Stomach smooth muscle (tissue), 2 donors: ENCODE measurements around the gene DIAPH3.

Source experiments
- H3K27ac ChIP-seq: one replicate; pipeline ENCODE4 v1.7.0; 2013; ENCODE audit warnings: mild to moderate bottlenecking, low read length, inconsistent platforms
- H3K27me3 ChIP-seq, 2 donors: one replicate each; pipeline ENCODE4 v1.7.0; 2013; ENCODE audit warnings: low read length in 2 of 2; ENCODE audit not compliant: insufficient read depth in 2 of 2, control insufficient read depth in 1 of 2
- H3K36me3 ChIP-seq, 2 donors: one replicate each; pipeline ENCODE4 v1.7.0; 2013; ENCODE audit warnings: low read length in 2 of 2; ENCODE audit not compliant: control insufficient read depth in 2 of 2, insufficient read depth in 2 of 2
- H3K4me1 ChIP-seq: one replicate; pipeline ENCODE4 v1.7.0; 2013; ENCODE audit warnings: low read length; ENCODE audit not compliant: control insufficient read depth, insufficient read depth
- H3K4me3 ChIP-seq, 2 donors: one replicate each; pipeline ENCODE4 v1.7.0; 2013; ENCODE audit warnings: low read length in 2 of 2
- H3K9ac ChIP-seq, 2 donors: one replicate each; pipeline ENCODE4 v1.7.0; 2013; ENCODE audit warnings: low read length in 2 of 2, mild to moderate bottlenecking in 1 of 2
- H3K9me3 ChIP-seq, 2 donors: one replicate each; pipeline ENCODE4 v1.7.0; 2013; ENCODE audit warnings: low read length in 2 of 2; ENCODE audit not compliant: control insufficient read depth in 2 of 2
- donor health status: healthy.
- donor health status: Pancreatic carcinoma.

DIAPH3 gene

DNA sequence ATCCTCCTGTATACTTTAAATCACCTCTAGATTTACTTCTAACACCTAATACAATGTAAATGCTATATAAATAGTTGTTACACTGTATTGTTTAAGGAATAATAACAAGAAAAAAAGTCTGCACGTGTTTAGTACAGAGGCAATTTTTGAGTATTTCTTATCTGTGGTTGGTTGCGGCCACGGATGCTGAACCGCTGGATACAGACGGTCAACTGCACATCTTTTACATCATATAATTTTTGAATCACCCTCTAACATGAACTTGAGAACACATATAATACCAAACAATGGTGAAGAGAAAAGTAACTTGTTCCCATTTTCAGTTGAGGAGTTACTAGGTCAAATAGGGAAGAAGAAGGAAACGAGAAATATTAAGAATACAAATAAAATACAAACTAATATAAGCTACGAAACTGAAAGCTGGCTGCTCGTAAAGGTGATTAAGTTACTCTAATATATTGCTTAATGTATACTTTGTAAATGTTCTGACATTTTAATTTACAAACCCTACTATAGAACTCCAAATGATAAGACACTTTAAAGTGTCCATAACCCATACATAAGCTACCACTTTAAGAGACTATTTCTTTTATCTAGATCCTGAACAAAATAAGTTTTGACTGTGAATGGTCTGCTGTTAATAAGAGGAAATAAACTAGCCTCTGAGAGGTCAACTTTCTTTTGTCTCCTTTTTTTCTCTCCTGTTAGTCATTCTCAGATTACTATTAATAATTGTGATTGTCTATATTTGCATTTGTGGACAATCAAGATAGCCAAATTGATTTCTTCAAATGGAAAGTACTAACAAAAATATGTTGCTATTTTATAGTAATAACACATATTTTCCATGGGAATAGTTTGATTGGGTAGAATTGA lies 457.4 kb downstream of the DIAPH3 start:
- H3K9me3 ChIP-seq = no peaks in the 10 kb centered on the region
- no peaks in the 10 kb centered on the region for H3K27me3 ChIP-seq
- no peak overlapping the region for H3K4me3 ChIP-seq
- H3K27ac ChIP-seq = no peak overlapping the region
- no peaks in the 10 kb centered on the region for H3K4me1 ChIP-seq
- H3K36me3 ChIP-seq = no peaks in the 10 kb centered on the region
- no peak overlapping the region for H3K9ac ChIP-seq

GRCh38 chr13:59702269-59702668 lies 461.5 kb downstream of the DIAPH3 start:
- no peak overlapping the region for H3K27ac ChIP-seq
- no peak overlapping the region for H3K4me3 ChIP-seq
- no peak overlapping the region for H3K9ac ChIP-seq

DNA sequence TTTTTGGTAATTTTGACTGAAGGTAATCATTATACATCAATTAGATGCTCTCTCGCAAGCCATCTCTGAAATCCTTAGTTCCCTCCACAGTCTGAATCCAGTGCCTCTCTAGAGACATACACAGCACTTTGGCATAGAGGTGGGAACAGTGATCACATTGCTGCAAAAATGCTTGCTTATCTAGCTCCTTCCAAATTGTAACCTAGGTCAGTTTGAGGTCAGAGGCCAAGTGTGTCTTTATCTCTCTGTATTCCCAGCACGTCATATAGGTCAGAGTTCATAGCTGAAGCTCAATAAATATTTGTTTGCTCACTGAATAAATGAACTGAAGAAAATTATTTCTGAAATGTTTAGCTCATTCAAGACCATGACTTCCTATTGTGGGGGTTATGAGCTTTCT lies 462.5 kb downstream of the DIAPH3 start:
- H3K27me3 ChIP-seq = no peaks in the 10 kb centered on the region
- no peak overlapping the region for H3K27ac ChIP-seq
- H3K9ac ChIP-seq = no peak overlapping the region

More at GRCh38 chr13:59702269-59702668, 461.5 kb downstream of the DIAPH3 start:
- H3K4me1 ChIP-seq = no peaks in the 10 kb centered on the region
- no peaks in the 10 kb centered on the region for H3K27me3 ChIP-seq
- no peaks in the 10 kb centered on the region for H3K9me3 ChIP-seq
- H3K36me3 ChIP-seq = no peaks in the 10 kb centered on the region

DNA sequence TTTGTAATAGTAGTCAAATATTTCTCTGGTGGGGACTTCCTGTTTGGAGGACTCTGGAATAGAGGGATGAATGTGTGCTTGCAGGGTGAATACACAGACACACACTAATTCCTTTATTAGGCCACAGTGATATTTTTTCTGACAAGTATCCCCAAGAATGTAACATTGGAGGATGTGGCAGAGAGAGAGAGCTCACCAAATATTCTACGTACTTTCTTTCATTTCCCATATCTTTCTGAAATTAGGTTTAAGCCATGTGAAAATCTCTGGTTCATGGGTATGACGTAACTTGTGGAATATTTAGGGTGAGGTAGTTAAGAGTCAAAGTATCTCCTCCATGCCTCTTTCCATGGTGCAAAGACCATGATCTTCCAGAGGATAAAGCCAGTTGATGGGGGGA lies 463.4 kb downstream of the DIAPH3 start:
- no peaks in the 10 kb centered on the region for H3K4me1 ChIP-seq
- H3K27me3 ChIP-seq = no peaks in the 10 kb centered on the region
- H3K9ac ChIP-seq = no peak overlapping the region
- no peaks in the 10 kb centered on the region for H3K36me3 ChIP-seq
- no peak overlapping the region for H3K27ac ChIP-seq
- no peaks in the 10 kb centered on the region for H3K9me3 ChIP-seq
- H3K4me3 ChIP-seq = no peak overlapping the region

More for the DNA sequence above, 462.5 kb downstream of the DIAPH3 start:
- Histone ChIP-seq H3K36me3 (no peaks in the 10 kb centered on the region), H3K4me1 (no peaks in the 10 kb centered on the region), H3K4me3 (no peak overlapping the region), H3K9me3 (no peaks in the 10 kb centered on the region)

DNA sequence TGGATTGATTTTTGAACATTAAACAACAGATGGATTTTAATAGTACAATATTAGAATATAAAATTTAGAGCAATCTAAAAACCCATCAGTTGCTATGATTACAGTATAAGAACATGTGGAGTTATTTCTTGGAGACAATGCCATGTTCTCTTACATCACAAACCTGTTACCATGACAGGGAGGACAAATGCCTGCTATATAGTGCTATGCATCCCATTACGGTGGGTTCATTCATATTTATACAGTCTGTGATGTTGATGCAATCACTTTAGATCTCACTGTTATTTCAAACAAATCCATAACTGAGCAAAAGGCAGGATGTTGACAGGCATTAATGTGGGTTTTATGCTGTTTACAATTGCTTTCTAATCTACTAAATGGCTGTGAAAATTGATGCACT lies 467.5 kb downstream of the DIAPH3 start:
- no peak overlapping the region for H3K27ac ChIP-seq
- H3K4me1 ChIP-seq = peaks cover 5% of the 10 kb centered on the region
- no peaks in the 10 kb centered on the region for H3K36me3 ChIP-seq
- no peak overlapping the region for H3K9ac ChIP-seq
- H3K27me3 ChIP-seq = no peaks in the 10 kb centered on the region
- no peak overlapping the region for H3K4me3 ChIP-seq
- H3K9me3 ChIP-seq = no peaks in the 10 kb centered on the region

GRCh38 chr13:59691501-59692066 lies 472.1 kb downstream of the DIAPH3 start:
- H3K4me1 ChIP-seq = peaks cover 5% of the 10 kb centered on the region
- no peaks in the 10 kb centered on the region for H3K9me3 ChIP-seq
- H3K27ac ChIP-seq = no peak overlapping the region
- H3K36me3 ChIP-seq = no peaks in the 10 kb centered on the region
- no peaks in the 10 kb centered on the region for H3K27me3 ChIP-seq
- H3K9ac ChIP-seq = no peak overlapping the region
- no peak overlapping the region for H3K4me3 ChIP-seq

DNA sequence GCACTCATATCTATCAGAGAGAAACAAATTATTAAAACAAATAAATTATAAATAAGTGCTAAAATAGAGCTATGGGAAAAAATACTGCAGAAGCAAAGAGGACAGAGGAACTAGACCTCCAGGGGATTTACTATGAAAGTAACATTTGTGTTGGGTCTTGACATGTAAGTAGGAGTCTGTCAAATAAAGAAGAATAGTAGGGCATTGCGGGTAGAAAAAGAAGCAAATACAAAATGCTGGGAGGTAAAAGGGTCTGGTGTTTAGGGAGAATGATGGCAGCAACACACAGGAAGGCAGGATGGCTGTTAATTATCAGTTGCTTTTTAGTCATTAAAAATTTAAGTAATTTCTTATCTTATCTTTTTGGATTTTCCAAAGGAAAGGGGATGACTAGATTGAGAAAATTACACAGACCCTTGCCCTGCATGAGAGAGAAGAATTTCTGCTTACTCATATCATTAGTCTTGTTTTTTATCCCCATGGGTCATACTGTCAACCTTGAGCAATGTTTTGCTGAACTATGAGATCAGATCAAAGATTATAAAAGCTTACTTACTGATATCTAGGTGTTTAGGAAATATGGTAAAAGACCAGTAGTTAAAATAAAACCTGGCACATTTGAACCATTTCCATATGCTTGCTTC lies 472.7 kb downstream of the DIAPH3 start:
- Histone ChIP-seq H3K4me1 (peaks cover 5% of the 10 kb centered on the region), H3K27me3 (no peaks in the 10 kb centered on the region), H3K27ac (no peak overlapping the region), H3K4me3 (no peak overlapping the region), H3K9me3 (no peaks in the 10 kb centered on the region), H3K9ac (no peak overlapping the region), H3K36me3 (no peaks in the 10 kb centered on the region)

DNA sequence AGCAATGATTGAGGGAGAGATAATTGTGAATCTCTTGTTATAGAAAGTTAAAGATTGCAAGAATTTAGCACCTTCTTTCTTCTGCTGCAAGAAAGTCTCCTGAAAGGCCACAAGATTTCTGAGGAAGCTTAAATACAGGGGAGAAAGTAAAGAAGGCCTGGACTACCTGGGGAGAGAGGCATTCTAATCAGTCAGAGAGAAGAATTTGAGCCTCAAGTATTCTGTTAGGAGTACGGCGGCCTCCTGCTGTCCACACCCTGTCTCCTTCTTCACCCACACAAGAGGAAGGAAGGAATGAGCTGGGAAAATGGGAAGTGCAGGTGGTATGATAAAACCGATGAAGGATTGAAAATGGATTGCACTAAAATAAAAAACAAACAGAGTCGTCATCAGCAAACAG lies 474.7 kb downstream of the DIAPH3 start:
- Histone ChIP-seq H3K27ac (no peak overlapping the region), H3K4me3 (no peak overlapping the region), H3K9ac (no peak overlapping the region), H3K36me3 (no peaks in the 10 kb centered on the region), H3K9me3 (no peaks in the 10 kb centered on the region), H3K27me3 (no peaks in the 10 kb centered on the region), H3K4me1 (peaks cover 5% of the 10 kb centered on the region)

DNA sequence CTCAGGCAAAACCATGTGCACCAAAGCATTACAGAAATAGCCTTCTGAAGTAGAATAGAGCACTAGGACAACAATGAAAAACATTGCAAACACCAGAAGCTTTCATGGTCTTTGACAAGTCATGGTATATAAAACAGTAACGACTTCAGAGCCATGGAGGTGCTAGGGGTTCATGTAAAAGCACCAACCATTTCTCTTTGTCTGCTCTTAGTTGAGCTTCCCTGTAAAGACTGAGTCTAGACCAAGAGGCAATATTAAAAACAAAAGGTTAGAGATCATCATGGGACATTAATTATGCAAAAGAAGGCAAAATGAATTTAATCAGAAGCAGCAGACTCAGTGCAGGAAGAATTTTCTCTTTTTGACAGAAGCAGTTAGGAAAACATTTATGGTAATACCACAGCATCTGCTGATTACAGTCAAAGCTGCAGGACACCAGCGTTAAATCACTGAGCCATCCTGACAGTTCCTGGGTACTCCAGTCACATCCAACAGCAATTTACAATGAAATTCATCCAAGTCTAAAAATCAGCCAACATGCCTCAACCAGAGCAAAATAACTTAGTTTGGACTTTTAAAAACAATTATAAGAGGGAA lies 476.8 kb downstream of the DIAPH3 start:
- no peak overlapping the region for H3K9ac ChIP-seq
- H3K27ac ChIP-seq = no peak overlapping the region
- no peaks in the 10 kb centered on the region for H3K9me3 ChIP-seq
- H3K36me3 ChIP-seq = no peaks in the 10 kb centered on the region
- H3K4me1 ChIP-seq = no peaks in the 10 kb centered on the region
- H3K27me3 ChIP-seq = no peaks in the 10 kb centered on the region
- H3K4me3 ChIP-seq = no peak overlapping the region

- H3K27me3 ChIP-seq = no peaks in the 10 kb centered on the region
- no peaks in the 10 kb centered on the region for H3K9me3 ChIP-seq
- H3K36me3 ChIP-seq = no peaks in the 10 kb centered on the region
- H3K9ac ChIP-seq = no peak overlapping the region
- H3K27ac ChIP-seq = no peak overlapping the region
- H3K4me1 ChIP-seq = peaks cover 4% of the 10 kb centered on the region
- H3K4me3 ChIP-seq = no peak overlapping the region
These were observed 479.6 kb downstream of the DIAPH3 start for GRCh38 chr13:59684105-59684504.
